Upper lobe of left lung (tissue), 4 donors: Measurements from ENCODE around the gene ZNF747.

Experiments
- CTCF ChIP-seq, 6 experiments: fragments of 450-650 bp in 4 of 6; fragments of 200-600 bp in 2 of 6; sonication (generic) in 2 of 6; IDR thresholded peaks; one replicate each; pipeline ENCODE4 v1.5.1; 2016 to 2019; ENCODE audit warnings: antibody characterized with exemption in 6 of 6
- EP300 ChIP-seq, 4 donors: sonication (generic); formaldehyde crosslinking; IDR thresholded peaks; one replicate each; pipeline ENCODE4 v1.5.1; 2017; ENCODE audit warnings: antibody characterized with exemption in 4 of 4, control low read depth in 2 of 4
- POLR2A ChIP-seq, 4 donors: fragments of 450-650 bp; IDR thresholded peaks; one replicate each; pipeline ENCODE4 v1.5.1; 2016 to 2017; ENCODE audit warnings: antibody characterized with exemption in 4 of 4, mild to moderate bottlenecking in 2 of 4
- POLR2AphosphoS5 ChIP-seq, 2 donors: sonication (generic); formaldehyde crosslinking; IDR thresholded peaks; one replicate each; pipeline ENCODE4 v1.5.1; 2017; ENCODE audit warnings: antibody characterized with exemption in 2 of 2

- TF ChIP-seq CTCF (IDR thresholded peaks at IDR 0.05) (no peak), POLR2A (IDR thresholded peaks at IDR 0.05) (no peak), EP300 (IDR thresholded peaks at IDR 0.05) (no peak), POLR2AphosphoS5 (IDR thresholded peaks at IDR 0.05) (no peak)
These were observed 4.3 kb downstream of the ZNF747 start for GRCh38 chr16:30530163-30531037.
